OCI-LY7 (cell line): ENCODE results near the gene EBP.

Experiments used
- EZH2phosphoT487 ChIP-seq: fragments of 200-600 bp; sonication (generic); IDR thresholded peaks from 2 replicates; pipeline ENCODE4 v1.6.1; 2018; ENCODE audit warnings: low read depth, borderline replicate concordance, mild to moderate bottlenecking, mixed run types, antibody characterized with exemption, low read length, moderate library complexity, mixed read lengths
- TF ChIP-seq, protein P1 (sequence below): fragments of 200-600 bp; sonication (generic); conservative IDR thresholded peaks from 2 replicates; pipeline ENCODE4 v1.5.1; 2014; ENCODE audit warnings: mild to moderate bottlenecking, antibody characterized with exemption, low read length, moderate library complexity, mixed read lengths

DNA sequence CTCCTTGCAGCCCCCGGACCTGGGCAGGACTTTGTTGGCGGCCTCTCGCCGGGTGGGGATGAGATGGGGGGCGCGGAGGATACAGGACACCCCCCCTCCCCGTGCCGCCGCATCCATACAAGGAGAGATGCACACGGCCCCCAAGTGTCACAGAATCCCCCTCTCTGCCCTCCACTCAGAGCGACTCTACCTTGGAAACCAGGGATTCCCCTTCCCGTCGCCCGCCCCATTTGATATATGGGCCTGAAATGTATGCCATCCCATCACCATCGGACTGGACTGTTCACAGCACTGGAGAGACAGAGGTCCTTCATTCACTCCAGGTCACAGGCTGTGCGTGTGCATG, 12.4 kb upstream of the EBP start:
- TF ChIP-seq, protein P1, sequence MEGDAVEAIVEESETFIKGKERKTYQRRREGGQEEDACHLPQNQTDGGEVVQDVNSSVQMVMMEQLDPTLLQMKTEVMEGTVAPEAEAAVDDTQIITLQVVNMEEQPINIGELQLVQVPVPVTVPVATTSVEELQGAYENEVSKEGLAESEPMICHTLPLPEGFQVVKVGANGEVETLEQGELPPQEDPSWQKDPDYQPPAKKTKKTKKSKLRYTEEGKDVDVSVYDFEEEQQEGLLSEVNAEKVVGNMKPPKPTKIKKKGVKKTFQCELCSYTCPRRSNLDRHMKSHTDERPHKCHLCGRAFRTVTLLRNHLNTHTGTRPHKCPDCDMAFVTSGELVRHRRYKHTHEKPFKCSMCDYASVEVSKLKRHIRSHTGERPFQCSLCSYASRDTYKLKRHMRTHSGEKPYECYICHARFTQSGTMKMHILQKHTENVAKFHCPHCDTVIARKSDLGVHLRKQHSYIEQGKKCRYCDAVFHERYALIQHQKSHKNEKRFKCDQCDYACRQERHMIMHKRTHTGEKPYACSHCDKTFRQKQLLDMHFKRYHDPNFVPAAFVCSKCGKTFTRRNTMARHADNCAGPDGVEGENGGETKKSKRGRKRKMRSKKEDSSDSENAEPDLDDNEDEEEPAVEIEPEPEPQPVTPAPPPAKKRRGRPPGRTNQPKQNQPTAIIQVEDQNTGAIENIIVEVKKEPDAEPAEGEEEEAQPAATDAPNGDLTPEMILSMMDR: no peak
- no peak for TF ChIP-seq EZH2phosphoT487
